ENCODE data around the gene LHX2.

DNA sequence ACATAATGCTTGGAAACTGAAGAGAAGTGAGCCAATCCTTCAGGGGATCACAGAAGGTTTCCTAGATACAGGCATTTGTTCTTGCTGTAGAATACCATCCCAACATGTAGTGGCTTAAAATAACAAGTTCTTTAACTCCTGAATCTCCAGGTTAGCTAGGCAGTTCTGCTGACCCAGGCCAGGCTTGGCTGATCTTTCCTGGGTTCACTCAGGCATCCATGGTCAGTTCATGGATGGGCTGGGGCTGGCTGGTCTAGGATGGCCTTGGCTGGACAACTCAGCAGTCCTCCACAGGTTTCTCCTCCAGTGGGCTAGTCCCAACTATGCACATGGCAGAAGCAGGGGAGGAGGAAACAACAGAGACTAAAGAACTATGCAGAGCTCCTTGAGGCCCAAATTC lies 44.2 kb upstream of the LHX2 start:
- TF ChIP-seq, protein P1, sequence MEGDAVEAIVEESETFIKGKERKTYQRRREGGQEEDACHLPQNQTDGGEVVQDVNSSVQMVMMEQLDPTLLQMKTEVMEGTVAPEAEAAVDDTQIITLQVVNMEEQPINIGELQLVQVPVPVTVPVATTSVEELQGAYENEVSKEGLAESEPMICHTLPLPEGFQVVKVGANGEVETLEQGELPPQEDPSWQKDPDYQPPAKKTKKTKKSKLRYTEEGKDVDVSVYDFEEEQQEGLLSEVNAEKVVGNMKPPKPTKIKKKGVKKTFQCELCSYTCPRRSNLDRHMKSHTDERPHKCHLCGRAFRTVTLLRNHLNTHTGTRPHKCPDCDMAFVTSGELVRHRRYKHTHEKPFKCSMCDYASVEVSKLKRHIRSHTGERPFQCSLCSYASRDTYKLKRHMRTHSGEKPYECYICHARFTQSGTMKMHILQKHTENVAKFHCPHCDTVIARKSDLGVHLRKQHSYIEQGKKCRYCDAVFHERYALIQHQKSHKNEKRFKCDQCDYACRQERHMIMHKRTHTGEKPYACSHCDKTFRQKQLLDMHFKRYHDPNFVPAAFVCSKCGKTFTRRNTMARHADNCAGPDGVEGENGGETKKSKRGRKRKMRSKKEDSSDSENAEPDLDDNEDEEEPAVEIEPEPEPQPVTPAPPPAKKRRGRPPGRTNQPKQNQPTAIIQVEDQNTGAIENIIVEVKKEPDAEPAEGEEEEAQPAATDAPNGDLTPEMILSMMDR (conservative IDR thresholded peaks at IDR 0.05; ENCODE audit: low read depth, low read length), result no peak
- TF ChIP-seq POLR2A (IDR thresholded peaks at IDR 0.05; ENCODE audit: low read depth, low read length) (no peak), RAD21 (IDR thresholded peaks at IDR 0.05; ENCODE audit: low read length) (no peak), CEBPB (IDR thresholded peaks at IDR 0.05; ENCODE audit: low read depth, low read length) (no peak), MAFK (IDR thresholded peaks at IDR 0.05; ENCODE audit: low read depth, low read length) (no peak), MAZ (IDR thresholded peaks at IDR 0.05; ENCODE audit: borderline replicate concordance, low read depth, low read length) (no peak), BHLHE40 (IDR thresholded peaks at IDR 0.05; ENCODE audit: low read depth, low read length) (no peak), FOS (IDR thresholded peaks at IDR 0.05; ENCODE audit: low read depth, low read length) (no peak), RCOR1 (IDR thresholded peaks at IDR 0.05; ENCODE audit: insufficient replicate concordance, low read length) (no peak), MXI1 (IDR thresholded peaks at IDR 0.05; ENCODE audit: borderline replicate concordance, low read depth, low read length) (no peak), RFX5 (IDR thresholded peaks at IDR 0.05; ENCODE audit: low read depth, low read length) (no peak), NFE2L2 (IDR thresholded peaks at IDR 0.05; ENCODE audit: low read depth, low read length) (no peak), CHD1 (IDR thresholded peaks at IDR 0.05; ENCODE audit: low read depth, low read length) (no peak)
- TF ChIP-seq, protein P2, sequence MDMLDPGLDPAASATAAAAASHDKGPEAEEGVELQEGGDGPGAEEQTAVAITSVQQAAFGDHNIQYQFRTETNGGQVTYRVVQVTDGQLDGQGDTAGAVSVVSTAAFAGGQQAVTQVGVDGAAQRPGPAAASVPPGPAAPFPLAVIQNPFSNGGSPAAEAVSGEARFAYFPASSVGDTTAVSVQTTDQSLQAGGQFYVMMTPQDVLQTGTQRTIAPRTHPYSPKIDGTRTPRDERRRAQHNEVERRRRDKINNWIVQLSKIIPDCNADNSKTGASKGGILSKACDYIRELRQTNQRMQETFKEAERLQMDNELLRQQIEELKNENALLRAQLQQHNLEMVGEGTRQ (IDR thresholded peaks at IDR 0.05; ENCODE audit: low read depth, low read length), result no peak
